Fibroblast of lung (primary cell): ENCODE results near the gene ELL. TPM values are rescaled to one million over a fixed set of nuclear protein-coding genes. Genes with fewer than 3 reads are reported as not detected.

Source experiments
- DNase-seq, 2 donors: peaks; one replicate each; pipeline versions ENCODE4 v3.0.0 to v3.0.0-alpha.2; 2010; ENCODE audit warnings: low read depth in 2 of 2
- H2AFZ ChIP-seq: 2 replicates; pipeline ENCODE4 v1.5.1; 2012; ENCODE audit warnings: low read length, control low read depth, inconsistent platforms
- H3K27ac ChIP-seq: 2 replicates; pipeline ENCODE4 v1.5.1; 2011; ENCODE audit warnings: low read length, control low read depth; ENCODE audit not compliant: insufficient read depth
- H3K27me3 ChIP-seq: 2 replicates; pipeline ENCODE4 v1.5.1; 2011; ENCODE audit warnings: mild to moderate bottlenecking, low read length; ENCODE audit not compliant: control insufficient read depth, insufficient read depth
- H3K36me3 ChIP-seq: 2 replicates; pipeline ENCODE4 v1.5.1; 2011; ENCODE audit warnings: low read length; ENCODE audit not compliant: control insufficient read depth, insufficient read depth
- H3K4me1 ChIP-seq: 2 replicates; pipeline ENCODE4 v1.5.1; 2011; ENCODE audit warnings: low read length; ENCODE audit not compliant: control insufficient read depth, insufficient read depth; ENCODE audit errors: extremely low read depth
- H3K4me2 ChIP-seq: 2 replicates; pipeline ENCODE4 v1.5.1; 2011; ENCODE audit warnings: low read length, control low read depth; ENCODE audit not compliant: insufficient read depth; ENCODE audit errors: extremely low read depth
- H3K4me3 ChIP-seq, 4 experiments: fragments of 200-600 bp in 1 of 4; sonication (generic) in 1 of 4; replicated peaks in 1 of 4; 2 replicates each; pipeline ENCODE4 v1.5.1; 2011 to 2016; ENCODE audit warnings: low read length in 4 of 4, low read depth in 3 of 4, mild to moderate bottlenecking in 3 of 4, control low read depth in 2 of 4, inconsistent platforms in 1 of 4, mixed read lengths in 1 of 4; ENCODE audit not compliant: insufficient read depth in 1 of 4; ENCODE audit errors: control extremely low read depth in 1 of 4
- H3K79me2 ChIP-seq: 2 replicates; pipeline ENCODE4 v1.5.1; 2012; ENCODE audit warnings: mild to moderate bottlenecking, low read length, inconsistent platforms; ENCODE audit not compliant: control insufficient read depth, insufficient read depth
- H3K9ac ChIP-seq: 2 replicates; pipeline ENCODE4 v1.5.1; 2011; ENCODE audit warnings: mild to moderate bottlenecking, low read length, control low read depth; ENCODE audit not compliant: insufficient read depth
- H3K9me3 ChIP-seq: 2 replicates; pipeline ENCODE4 v1.5.1; 2012; ENCODE audit warnings: low read depth, low read length; ENCODE audit not compliant: control insufficient read depth, insufficient read depth
- H4K20me1 ChIP-seq: 2 replicates; pipeline ENCODE4 v1.5.1; 2011; ENCODE audit warnings: low read length; ENCODE audit not compliant: control insufficient read depth, insufficient read depth; ENCODE audit errors: extremely low read depth
- CTCF ChIP-seq, 2 donors: IDR thresholded peaks in 1 of 2; conservative IDR thresholded peaks in 1 of 2; 1 replicate in 1 of 2; 2 replicates in 1 of 2; pipeline ENCODE4 v1.5.1; 2011 to 2012; ENCODE audit warnings: low read length in 2 of 2, control low read depth in 1 of 2, inconsistent platforms in 1 of 2, low read depth in 1 of 2, mild to moderate bottlenecking in 1 of 2
- EZH2 ChIP-seq: IDR thresholded peaks from 2 replicates; pipeline ENCODE4 v1.5.1; 2012; ENCODE audit warnings: low read length, control low read depth, mild to moderate bottlenecking; ENCODE audit errors: missing control alignments
- polyA plus RNA-seq, 2 donors: library from polyadenylated mRNA; depleted of rRNA in 1 of 2; stranded (reverse) in 1 of 2; unstranded in 1 of 2; fragments of >200 nt; gene quantifications; 2 replicates each; pipeline ENCODE4 v1.2.1, GENCODE V29; 2011 to 2012; ENCODE audit warnings: missing spikeins in 1 of 2
- total RNA-seq: library from RNA; depleted of rRNA; stranded (reverse); fragments of >200 nt; gene quantifications from 2 replicates; pipeline ENCODE4 v1.2.1, GENCODE V29; 2014

ELL gene
- total and polyA plus RNA-seq, 2 donors (not counting 1 experiment from before 2014, with no cell fraction given): 4.4 to 18.7 TPM

- peak; percentile 94 to 98 for DNase-seq
- peak overlapping the region; percentile 38 for H3K9ac ChIP-seq
- no peak overlapping the region for H3K4me3 ChIP-seq
- H4K20me1 ChIP-seq: no peaks in the 10 kb centered on the region
- H3K4me2 ChIP-seq: peak overlapping the region; percentile 46
- TF ChIP-seq CTCF (conservative IDR thresholded peaks at IDR 0.05 in 1 of 2, IDR thresholded peaks at IDR 0.05 in 1 of 2; ENCODE audit: low read depth in 1 of 2, low read length in 2 of 2) (no peak), EZH2 (no peak)
- peaks cover 38% of the 10 kb centered on the region for H3K4me1 ChIP-seq
- peaks cover 22% of the 10 kb centered on the region for H3K79me2 ChIP-seq
- H3K36me3 ChIP-seq: peaks cover 24% of the 10 kb centered on the region
- H3K27me3 ChIP-seq: no peaks in the 10 kb centered on the region
- H3K27ac ChIP-seq: peak overlapping the region; percentile 68
- H3K9me3 ChIP-seq: no peaks in the 10 kb centered on the region
- H2AFZ ChIP-seq: no peak overlapping the region
Observed at GRCh38 chr19:18464646-18465045, 57.2 kb downstream of the ELL start.

GRCh38 chr19:18461471-18461870 is 60.4 kb downstream of the ELL start:
- H3K27ac ChIP-seq: peak overlapping the region; percentile 96

GRCh38 chr19:18460900-18461299 is 61.0 kb downstream of the ELL start:
- H3K4me1 ChIP-seq: peaks cover 37% of the 10 kb centered on the region
- H3K36me3 ChIP-seq: peaks cover 27% of the 10 kb centered on the region
- no peak overlapping the region for H3K9ac ChIP-seq
- no peaks in the 10 kb centered on the region for H4K20me1 ChIP-seq
- no peak overlapping the region for H3K4me2 ChIP-seq
- no peaks in the 10 kb centered on the region for H3K27me3 ChIP-seq
- H2AFZ ChIP-seq: no peak overlapping the region
- H3K4me3 ChIP-seq: no peak overlapping the region
- peak overlapping the region; percentile 96 for H3K27ac ChIP-seq
- TF ChIP-seq CTCF (conservative IDR thresholded peaks at IDR 0.05 in 1 of 2, IDR thresholded peaks at IDR 0.05 in 1 of 2; ENCODE audit: low read depth in 1 of 2, low read length in 2 of 2) (no peak), EZH2 (no peak)
- no peaks in the 10 kb centered on the region for H3K9me3 ChIP-seq
- peaks cover 4% of the 10 kb centered on the region for H3K79me2 ChIP-seq
- no peak for DNase-seq

More at GRCh38 chr19:18461471-18461870, 60.4 kb downstream of the ELL start:
- no peak for TF ChIP-seq EZH2
- TF ChIP-seq CTCF (conservative IDR thresholded peaks at IDR 0.05 in 1 of 2, IDR thresholded peaks at IDR 0.05 in 1 of 2; ENCODE audit: low read depth in 1 of 2, low read length in 2 of 2): no peak
- peaks cover 7% of the 10 kb centered on the region for H3K79me2 ChIP-seq
- peaks cover 27% of the 10 kb centered on the region for H3K36me3 ChIP-seq
- peaks cover 37% of the 10 kb centered on the region for H3K4me1 ChIP-seq
- H3K9ac ChIP-seq: no peak overlapping the region
- H3K4me2 ChIP-seq: no peak overlapping the region
- no peaks in the 10 kb centered on the region for H3K27me3 ChIP-seq
- DNase-seq: no peak
- H3K4me3 ChIP-seq: no peak overlapping the region
- H3K9me3 ChIP-seq: no peaks in the 10 kb centered on the region
- H4K20me1 ChIP-seq: no peaks in the 10 kb centered on the region
- no peak overlapping the region for H2AFZ ChIP-seq
